AG09309 (cell line): ENCODE results near the gene CFHR3.
"Not testable (repeated sequence)": the region's sequence is repeated elsewhere in the genome, so short reads cannot be mapped to it uniquely, and the experiment has no call there.

ENCODE experiments used
- DNase-seq: peaks from one replicate; pipeline ENCODE4 v3.0.0-alpha.2; 2010; ENCODE audit warnings: low read depth
- H3K4me3 ChIP-seq: 2 replicates; pipeline ENCODE4 v1.5.1; 2011; ENCODE audit warnings: mild to moderate bottlenecking, low read depth, low read length, moderate library complexity; ENCODE audit not compliant: control insufficient read depth
- CTCF ChIP-seq: IDR thresholded peaks from 2 replicates; pipeline ENCODE4 v1.5.1; 2011; ENCODE audit warnings: mild to moderate bottlenecking, low read depth, low read length, inconsistent platforms; ENCODE audit not compliant: insufficient read depth, control insufficient read depth; ENCODE audit errors: missing control alignments

The CFHR3 gene

GRCh38 chr1:196743244-196743643, 31.4 kb upstream of the CFHR3 start:
- peak; percentile 22 for TF ChIP-seq CTCF
- not testable (repeated sequence) for DNase-seq, H3K4me3 ChIP-seq

- not testable (repeated sequence) for H3K4me3 ChIP-seq, DNase-seq
Observed at GRCh38 chr1:196765019-196765740, 9.5 kb upstream of the CFHR3 start.

GRCh38 chr1:196769823-196770222, 4.8 kb upstream of the CFHR3 start:
- not testable (repeated sequence) for DNase-seq

GRCh38 chr1:196773713-196774112, 927 bp upstream of the CFHR3 start:
- no peak for DNase-seq
- no peak overlapping the region for H3K4me3 ChIP-seq
- TF ChIP-seq CTCF: no peak

More at GRCh38 chr1:196769823-196770222, 4.8 kb upstream of the CFHR3 start:
- H3K4me3 ChIP-seq: not testable (repeated sequence)

GRCh38 chr1:196774175-196774574, 465 bp upstream of the CFHR3 start:
- DNase-seq: no peak
- no peak for TF ChIP-seq CTCF
- H3K4me3 ChIP-seq: no peak overlapping the region

- no peak for TF ChIP-seq CTCF
- no peak overlapping the region for H3K4me3 ChIP-seq
- DNase-seq: no peak
Observed at GRCh38 chr1:196777603-196778002, 3.0 kb downstream of the CFHR3 start.

- H3K4me3 ChIP-seq: no peak overlapping the region
- no peak for TF ChIP-seq CTCF
- DNase-seq: no peak
Observed at GRCh38 chr1:196779093-196779492, 4.5 kb downstream of the CFHR3 start.

- DNase-seq, H3K4me3 ChIP-seq: not testable (repeated sequence)
Observed at GRCh38 chr1:196791252-196791651, 16.6 kb downstream of the CFHR3 start.

- DNase-seq, H3K4me3 ChIP-seq: not testable (repeated sequence)
Observed at GRCh38 chr1:196794103-196794502, 19.5 kb downstream of the CFHR3 start.
